Ishikawa (cell line): ENCODE results near the gene OPRL1.

ENCODE experiments used
- CEBPB ChIP-seq: IDR thresholded peaks from 2 replicates; pipeline ENCODE4 v1.6.1; 2012
- CREB1 ChIP-seq: IDR thresholded peaks from 2 replicates; pipeline ENCODE4 v1.6.1; 2012; ENCODE audit warnings: low read depth
- EGR1 ChIP-seq: IDR thresholded peaks from 2 replicates; pipeline ENCODE4 v1.6.1; 2012
- EP300 ChIP-seq: IDR thresholded peaks from 2 replicates; pipeline ENCODE4 v1.6.1; 2012; ENCODE audit warnings: borderline replicate concordance
- FOXM1 ChIP-seq: IDR thresholded peaks from 2 replicates; pipeline ENCODE4 v1.6.1; 2012; ENCODE audit warnings: low read depth, borderline replicate concordance
- RAD21 ChIP-seq: IDR thresholded peaks from 2 replicates; pipeline ENCODE4 v1.6.1; 2012; ENCODE audit warnings: low read depth
- TAF1 ChIP-seq: IDR thresholded peaks from 2 replicates; pipeline ENCODE4 v1.6.1; 2012; ENCODE audit warnings: low read depth, mild to moderate bottlenecking
- YY1 ChIP-seq: IDR thresholded peaks from 2 replicates; pipeline ENCODE4 v1.6.1; 2012; ENCODE audit warnings: low read depth
- ZBTB7A ChIP-seq: IDR thresholded peaks from 2 replicates; pipeline ENCODE4 v1.6.1; 2012; ENCODE audit warnings: low read depth
- TF ChIP-seq, protein P1 (sequence below): IDR thresholded peaks from 2 replicates; pipeline ENCODE4 v1.6.1; 2012
- TF ChIP-seq, protein P2 (sequence below): IDR thresholded peaks from 2 replicates; pipeline ENCODE4 v1.6.1; 2012; ENCODE audit warnings: low read depth, mild to moderate bottlenecking

DNA sequence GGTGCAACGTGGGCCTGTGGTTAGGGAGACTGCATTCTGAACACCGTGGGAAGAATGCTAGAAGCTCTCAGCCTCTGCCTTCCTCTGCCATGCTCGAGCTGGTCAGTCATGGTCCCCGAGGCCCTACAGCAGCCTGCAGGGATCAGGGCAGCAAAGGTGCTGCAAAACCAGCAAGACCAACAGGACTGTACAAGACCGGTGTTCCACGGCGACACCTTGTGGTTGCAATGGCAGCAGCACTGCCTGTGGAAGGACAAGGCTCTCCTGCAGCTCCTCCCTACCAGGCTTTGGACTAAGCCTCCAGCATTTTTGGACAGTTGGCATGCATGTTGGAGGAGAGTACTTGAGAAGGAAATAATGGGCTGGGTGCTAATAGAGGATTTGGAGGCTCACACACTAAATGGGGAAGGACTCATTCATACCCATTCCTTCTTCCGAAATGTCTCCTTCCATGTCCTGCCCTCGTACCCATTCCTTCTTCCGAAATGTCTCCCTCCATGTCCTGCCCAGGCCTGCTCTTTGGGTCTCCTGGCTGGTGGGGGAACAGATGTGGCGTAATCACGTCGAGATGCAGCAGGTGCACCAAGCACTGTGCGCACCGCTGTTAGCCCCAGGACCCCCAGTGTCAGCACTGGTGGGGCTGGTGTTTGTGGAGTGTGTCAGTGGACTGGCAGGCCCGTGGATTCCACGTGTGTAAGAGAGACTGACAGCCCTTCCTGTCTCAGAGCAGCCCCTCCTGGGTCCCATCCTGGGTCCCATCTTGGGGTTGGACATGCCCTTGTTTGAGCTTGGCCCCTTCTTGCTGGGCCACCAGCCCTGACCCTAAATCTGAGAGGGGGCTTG, 65.8 kb downstream of the OPRL1 start:
- TF ChIP-seq, protein P1, sequence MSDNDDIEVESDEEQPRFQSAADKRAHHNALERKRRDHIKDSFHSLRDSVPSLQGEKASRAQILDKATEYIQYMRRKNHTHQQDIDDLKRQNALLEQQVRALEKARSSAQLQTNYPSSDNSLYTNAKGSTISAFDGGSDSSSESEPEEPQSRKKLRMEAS: no peak
- TF ChIP-seq, protein P2, sequence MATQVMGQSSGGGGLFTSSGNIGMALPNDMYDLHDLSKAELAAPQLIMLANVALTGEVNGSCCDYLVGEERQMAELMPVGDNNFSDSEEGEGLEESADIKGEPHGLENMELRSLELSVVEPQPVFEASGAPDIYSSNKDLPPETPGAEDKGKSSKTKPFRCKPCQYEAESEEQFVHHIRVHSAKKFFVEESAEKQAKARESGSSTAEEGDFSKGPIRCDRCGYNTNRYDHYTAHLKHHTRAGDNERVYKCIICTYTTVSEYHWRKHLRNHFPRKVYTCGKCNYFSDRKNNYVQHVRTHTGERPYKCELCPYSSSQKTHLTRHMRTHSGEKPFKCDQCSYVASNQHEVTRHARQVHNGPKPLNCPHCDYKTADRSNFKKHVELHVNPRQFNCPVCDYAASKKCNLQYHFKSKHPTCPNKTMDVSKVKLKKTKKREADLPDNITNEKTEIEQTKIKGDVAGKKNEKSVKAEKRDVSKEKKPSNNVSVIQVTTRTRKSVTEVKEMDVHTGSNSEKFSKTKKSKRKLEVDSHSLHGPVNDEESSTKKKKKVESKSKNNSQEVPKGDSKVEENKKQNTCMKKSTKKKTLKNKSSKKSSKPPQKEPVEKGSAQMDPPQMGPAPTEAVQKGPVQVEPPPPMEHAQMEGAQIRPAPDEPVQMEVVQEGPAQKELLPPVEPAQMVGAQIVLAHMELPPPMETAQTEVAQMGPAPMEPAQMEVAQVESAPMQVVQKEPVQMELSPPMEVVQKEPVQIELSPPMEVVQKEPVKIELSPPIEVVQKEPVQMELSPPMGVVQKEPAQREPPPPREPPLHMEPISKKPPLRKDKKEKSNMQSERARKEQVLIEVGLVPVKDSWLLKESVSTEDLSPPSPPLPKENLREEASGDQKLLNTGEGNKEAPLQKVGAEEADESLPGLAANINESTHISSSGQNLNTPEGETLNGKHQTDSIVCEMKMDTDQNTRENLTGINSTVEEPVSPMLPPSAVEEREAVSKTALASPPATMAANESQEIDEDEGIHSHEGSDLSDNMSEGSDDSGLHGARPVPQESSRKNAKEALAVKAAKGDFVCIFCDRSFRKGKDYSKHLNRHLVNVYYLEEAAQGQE: no peak
- TF ChIP-seq EP300 (no peak), RAD21 (peak; percentile 16; the same call in 1 of the 2 replicates), YY1 (no peak), CEBPB (no peak), TAF1 (no peak), ZBTB7A (no peak), EGR1 (no peak), CREB1 (no peak), FOXM1 (no peak)
